GM12878 (cell line): ENCODE data around the gene NRXN3.

Experiments
- CTCF ChIP-seq, 3 experiments: IDR thresholded peaks in 2 of 3; conservative IDR thresholded peaks in 1 of 3; 2 replicates each; pipeline ENCODE4 v1.5.1; 2011; ENCODE audit warnings: low read depth in 3 of 3, low read length in 3 of 3, mild to moderate bottlenecking in 3 of 3, control low read depth in 2 of 3, moderate library complexity in 2 of 3, inconsistent platforms in 1 of 3, mixed read lengths in 1 of 3; ENCODE audit not compliant: control insufficient read depth in 2 of 3, insufficient read depth in 1 of 3; ENCODE audit errors: extremely low read depth in 1 of 3
- E2F8 ChIP-seq: fragments of 450-650 bp; IDR thresholded peaks from 2 replicates; pipeline ENCODE4 v1.6.1; 2018; ENCODE audit warnings: mild to moderate bottlenecking, low read depth, moderate library complexity; ENCODE audit not compliant: partially characterized antibody
- FOXK2 ChIP-seq: fragments of 450-650 bp; IDR thresholded peaks from 2 replicates; pipeline ENCODE4 v1.6.1; 2017; ENCODE audit warnings: mild to moderate bottlenecking, moderate library complexity
- GATAD2B ChIP-seq: fragments of 450-650 bp; conservative IDR thresholded peaks from 2 replicates; pipeline ENCODE4 v1.6.1; 2017; ENCODE audit warnings: low read depth, mild to moderate bottlenecking, moderate library complexity
- POLR2AphosphoS5 ChIP-seq: IDR thresholded peaks from 2 replicates; pipeline ENCODE4 v1.6.1; 2011; ENCODE audit warnings: mild to moderate bottlenecking, low read length, inconsistent platforms
- SMC3 ChIP-seq: IDR thresholded peaks from 2 replicates; pipeline ENCODE4 v1.6.1; 2011; ENCODE audit warnings: low read length, improper control_type of control experiment, borderline replicate concordance
- TCF12 ChIP-seq: IDR thresholded peaks from 2 replicates; pipeline ENCODE4 v1.6.1; 2011; ENCODE audit warnings: low read depth, mild to moderate bottlenecking, low read length

- TF ChIP-seq CTCF (IDR thresholded peaks at IDR 0.05 in 2 of 3, conservative IDR thresholded peaks at IDR 0.05 in 1 of 3; ENCODE audit: control insufficient read depth in 2 of 3, extremely low read depth in 1 of 3, insufficient read depth in 1 of 3, low read depth in 3 of 3, low read length in 3 of 3) = no peak
- no peak for TF ChIP-seq GATAD2B
- no peak for TF ChIP-seq FOXK2
- TF ChIP-seq SMC3 = no peak
- no peak for TF ChIP-seq TCF12
- no peak for TF ChIP-seq E2F8
- TF ChIP-seq POLR2AphosphoS5 = no peak
Measured at GRCh38 chr14:79575032-79575431, 1404.9 kb downstream of the NRXN3 start.
